Bronchial epithelial cell (primary cell): ENCODE data around the gene MMP26. TPM values are rescaled to one million over a fixed set of nuclear protein-coding genes. Genes with fewer than 3 reads are reported as not detected.
A peak's percentile ranks its signal among the peaks of the same experiment; 100 is the strongest.
"Not testable (repeated sequence)": the region's sequence is repeated elsewhere in the genome, so short reads cannot be mapped to it uniquely, and the experiment has no call there.

ENCODE experiments used
- DNase-seq: peaks from one replicate; pipeline ENCODE4 v3.0.0-alpha.2; 2010; ENCODE audit warnings: low read depth
- FAIRE-seq: peaks from 2 replicates; lab custom pipeline; 2011; peaks lifted over from hg19 to GRCh38; lab: Jason Lieb, UNC
- H3K27me3 ChIP-seq: 2 replicates; pipeline ENCODE4 v1.5.1; 2011; ENCODE audit warnings: low read length; ENCODE audit not compliant: control insufficient read depth, insufficient read depth
- H3K36me3 ChIP-seq: 2 replicates; pipeline ENCODE4 v1.5.1; 2011; ENCODE audit warnings: low read length; ENCODE audit not compliant: control insufficient read depth, insufficient read depth
- H3K4me3 ChIP-seq: 2 replicates; pipeline ENCODE4 v1.5.1; 2011; ENCODE audit warnings: mild to moderate bottlenecking, low read depth, low read length, control low read depth
- total RNA-seq: library from RNA; depleted of rRNA; stranded (reverse); fragments of >200 nt; gene quantifications from 2 replicates; pipeline ENCODE4 v1.2.1, GENCODE V29; 2014
- TF ChIP-seq, protein P1 (sequence below): IDR thresholded peaks from 2 replicates; pipeline ENCODE4 v1.5.1; 2011; ENCODE audit warnings: mild to moderate bottlenecking, moderate library complexity, low read length, control low read depth, inconsistent platforms; ENCODE audit not compliant: insufficient read depth, severe bottlenecking

Gene MMP26
- total RNA-seq, 1 donor from 2014 or later = not detected

DNA sequence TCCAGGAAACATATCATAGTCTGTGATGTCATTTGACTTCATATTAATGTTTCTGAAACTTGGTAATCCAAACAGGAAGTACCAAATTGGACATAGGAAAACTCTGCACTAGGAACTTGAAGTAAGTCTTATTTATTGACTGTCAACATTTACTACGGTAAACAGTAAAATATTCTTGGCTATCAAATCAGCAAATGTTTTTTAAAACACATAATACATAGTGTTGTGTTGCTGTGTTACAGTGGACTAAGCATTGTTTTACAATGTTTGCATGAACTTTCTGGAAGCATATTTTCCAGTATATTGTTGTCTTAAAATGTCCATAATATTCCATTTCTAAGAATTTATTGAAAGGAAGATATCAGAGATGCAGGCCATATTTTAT is 4.2 kb upstream of the MMP26 start:
- Histone ChIP-seq H3K4me3 (no peak overlapping the region), H3K27me3 (no peaks in the 10 kb centered on the region), H3K36me3 (no peaks in the 10 kb centered on the region)
- TF ChIP-seq, protein P1, sequence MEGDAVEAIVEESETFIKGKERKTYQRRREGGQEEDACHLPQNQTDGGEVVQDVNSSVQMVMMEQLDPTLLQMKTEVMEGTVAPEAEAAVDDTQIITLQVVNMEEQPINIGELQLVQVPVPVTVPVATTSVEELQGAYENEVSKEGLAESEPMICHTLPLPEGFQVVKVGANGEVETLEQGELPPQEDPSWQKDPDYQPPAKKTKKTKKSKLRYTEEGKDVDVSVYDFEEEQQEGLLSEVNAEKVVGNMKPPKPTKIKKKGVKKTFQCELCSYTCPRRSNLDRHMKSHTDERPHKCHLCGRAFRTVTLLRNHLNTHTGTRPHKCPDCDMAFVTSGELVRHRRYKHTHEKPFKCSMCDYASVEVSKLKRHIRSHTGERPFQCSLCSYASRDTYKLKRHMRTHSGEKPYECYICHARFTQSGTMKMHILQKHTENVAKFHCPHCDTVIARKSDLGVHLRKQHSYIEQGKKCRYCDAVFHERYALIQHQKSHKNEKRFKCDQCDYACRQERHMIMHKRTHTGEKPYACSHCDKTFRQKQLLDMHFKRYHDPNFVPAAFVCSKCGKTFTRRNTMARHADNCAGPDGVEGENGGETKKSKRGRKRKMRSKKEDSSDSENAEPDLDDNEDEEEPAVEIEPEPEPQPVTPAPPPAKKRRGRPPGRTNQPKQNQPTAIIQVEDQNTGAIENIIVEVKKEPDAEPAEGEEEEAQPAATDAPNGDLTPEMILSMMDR = no peak
- no peak for FAIRE-seq
- DNase-seq = no peak

DNA sequence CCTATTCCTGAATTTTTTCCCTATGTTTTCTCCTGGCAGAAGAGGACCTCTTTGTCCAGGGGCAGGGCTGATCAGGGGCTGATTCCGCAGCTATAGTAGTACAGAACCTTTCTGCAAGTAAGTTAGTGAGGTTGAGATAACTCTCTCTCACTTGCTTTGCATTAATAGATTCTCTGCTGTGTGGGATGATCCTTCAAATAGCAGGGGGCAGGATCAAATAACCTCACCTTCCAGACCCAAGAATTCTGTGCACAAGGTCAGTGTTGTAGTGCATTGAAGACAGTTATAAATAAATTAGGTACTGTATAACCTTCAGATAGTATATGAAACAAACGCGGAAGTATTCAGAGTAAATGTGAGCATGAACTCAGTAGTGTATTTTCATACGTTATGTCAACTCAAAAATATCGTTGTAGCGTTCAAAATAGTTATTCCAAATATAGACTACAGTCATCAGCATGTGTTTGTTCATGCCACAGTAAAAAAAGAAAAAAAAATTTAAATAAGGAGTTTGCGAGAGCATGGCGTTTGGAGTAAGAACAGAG is 278 bp downstream of the MMP26 start:
- DNase-seq (no peak), FAIRE-seq (no peak)
- no peak overlapping the region for H3K4me3 ChIP-seq
- TF ChIP-seq, protein P1 = no peak
- H3K27me3 ChIP-seq = no peaks in the 10 kb centered on the region
- H3K36me3 ChIP-seq = no peaks in the 10 kb centered on the region

DNA sequence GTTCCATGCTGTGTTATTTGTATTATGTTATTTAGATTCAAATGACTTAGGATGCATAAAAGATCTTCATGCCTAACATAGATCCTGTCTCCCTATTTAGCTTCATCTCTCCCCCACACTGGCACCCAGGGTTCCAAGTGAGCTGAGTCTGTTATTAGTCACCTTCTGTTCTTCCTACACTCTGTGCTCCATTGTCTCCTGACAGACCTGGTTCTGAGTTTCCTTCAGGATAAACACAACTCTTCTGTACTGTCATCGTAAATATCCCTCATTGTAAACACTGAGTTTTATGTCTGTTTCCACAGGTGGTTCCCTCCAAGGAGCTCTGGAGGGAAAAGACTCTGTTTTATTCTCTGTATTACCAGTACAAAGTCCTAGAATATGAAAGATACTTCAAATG is 8.7 kb downstream of the MMP26 start:
- FAIRE-seq = no peak
- Histone ChIP-seq H3K4me3 (no peak overlapping the region), H3K36me3 (no peaks in the 10 kb centered on the region), H3K27me3 (no peaks in the 10 kb centered on the region)
- TF ChIP-seq, protein P1 = no peak
- peak; percentile 14 for DNase-seq

DNA sequence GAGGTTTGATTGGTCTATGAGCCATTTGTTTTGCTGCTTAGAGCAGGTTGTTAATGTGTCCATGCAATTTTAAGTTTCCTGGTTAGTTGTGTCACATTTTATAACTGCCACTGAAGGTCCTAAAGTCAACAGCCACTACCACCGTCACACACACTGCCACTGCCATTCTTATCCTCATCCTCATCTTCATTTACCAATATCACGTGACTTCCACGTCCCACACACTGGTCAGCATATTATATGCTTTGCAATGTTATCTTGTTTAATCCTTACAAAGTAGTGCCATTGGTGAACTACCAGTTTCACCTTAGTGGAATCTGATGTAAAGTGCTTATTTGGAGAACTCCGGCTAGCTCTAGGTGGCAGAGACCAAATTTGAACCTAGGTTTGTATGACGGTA is 9.7 kb downstream of the MMP26 start:
- TF ChIP-seq, protein P1 = no peak
- DNase-seq (no peak), FAIRE-seq (no peak)
- Histone ChIP-seq H3K36me3 (no peaks in the 10 kb centered on the region), H3K4me3 (no peak overlapping the region), H3K27me3 (no peaks in the 10 kb centered on the region)

DNA sequence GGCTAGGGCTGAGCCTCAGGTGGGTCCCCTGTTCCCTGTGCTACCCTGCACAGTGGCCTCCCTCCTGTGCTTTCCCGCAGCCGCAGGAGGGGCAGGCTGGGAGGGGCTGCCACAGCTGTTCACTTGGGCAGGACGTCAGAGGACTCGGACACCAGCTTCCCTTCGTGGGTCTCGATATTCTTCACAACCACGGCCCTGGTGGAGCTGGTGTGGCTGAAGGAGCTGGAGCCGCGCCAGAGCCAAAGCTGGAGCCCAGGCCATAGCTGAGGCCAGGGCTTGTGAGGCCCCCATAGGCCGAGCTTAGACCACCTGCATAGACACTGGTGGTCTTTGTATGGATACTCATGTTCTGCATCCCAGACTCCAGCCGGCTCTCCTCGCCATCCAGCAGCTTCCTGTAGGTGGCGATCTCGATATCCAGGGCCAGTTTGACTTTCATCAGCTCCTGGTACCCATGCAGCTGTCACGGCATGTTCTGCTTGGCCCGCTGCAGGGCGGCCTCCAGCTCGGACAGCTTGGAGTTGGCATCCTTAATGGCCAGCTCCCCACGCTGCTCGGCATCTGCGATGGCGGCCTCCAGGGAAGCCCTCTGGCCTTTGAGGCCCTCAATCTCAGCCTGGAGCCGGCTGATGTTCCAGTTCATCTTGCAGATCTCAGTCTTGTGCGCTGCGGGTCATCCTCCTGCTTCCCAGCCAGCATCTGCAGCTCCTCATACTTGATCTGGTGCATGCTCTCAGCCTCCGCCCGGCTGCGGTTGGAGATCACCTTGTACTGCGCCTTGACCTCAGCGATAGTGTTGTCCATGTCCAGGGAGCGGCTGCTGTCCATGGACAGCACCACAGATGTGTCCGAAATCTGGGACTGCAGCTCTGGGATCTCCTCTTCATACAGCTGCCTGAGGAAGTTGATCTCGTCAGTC is 18.3 kb downstream of the MMP26 start:
- not testable (repeated sequence) for H3K36me3 ChIP-seq, FAIRE-seq, H3K4me3 ChIP-seq, H3K27me3 ChIP-seq, DNase-seq

DNA sequence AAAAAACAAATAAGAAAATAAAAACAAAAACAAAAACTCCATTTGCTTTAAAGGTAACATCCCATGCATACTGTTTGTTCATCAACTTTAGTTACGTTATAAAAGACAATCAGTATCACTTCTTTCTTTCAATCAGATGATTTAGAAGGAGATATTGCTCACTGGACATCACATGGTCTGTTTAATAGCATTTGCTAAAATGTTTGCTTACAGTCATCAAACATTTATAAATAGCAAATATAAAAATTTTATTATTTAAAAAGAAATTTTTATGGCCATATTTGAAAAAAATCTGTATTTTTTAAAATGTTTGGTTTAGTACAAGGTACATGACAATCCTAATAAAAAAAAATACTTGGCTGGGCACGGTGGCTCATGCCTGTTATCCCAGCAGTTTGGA is 22.6 kb downstream of the MMP26 start:
- TF ChIP-seq, protein P1 = no peak
- DNase-seq = no peak
- no peak for FAIRE-seq

More for the DNA sequence above, 22.6 kb downstream of the MMP26 start:
- Histone ChIP-seq H3K4me3 (no peak overlapping the region), H3K36me3 (no peaks in the 10 kb centered on the region), H3K27me3 (no peaks in the 10 kb centered on the region)
